WTC11 (cell line): ENCODE data around the gene TACC2. TPM values are rescaled to one million over a fixed set of nuclear protein-coding genes. Genes with fewer than 3 reads are reported as not detected.

Source experiments
- ATAC-seq: fragments of 200-7000 bp; cut with Tn5 transposase; 2 replicates; pipeline ENCODE4 v1.10.0; 2021; ENCODE audit warnings: mild to moderate bottlenecking, moderate library complexity
- CTCF ChIA-PET: fragments of 300-600 bp; sonication (Branson Sonifier 250); formaldehyde crosslinking; loops from one replicate; lab custom pipeline; 2021; ENCODE audit warnings: antibody characterized with exemption; lab: Charles Lee
- POLR2A ChIA-PET: fragments of 350-600 bp; sonication (Branson Sonifier 250); formaldehyde crosslinking; loops from one replicate; lab custom pipeline; 2021; ENCODE audit warnings: antibody characterized with exemption; lab: Charles Lee
- DNase-seq: peaks from one replicate; pipeline ENCODE4 v3.0.0; 2021; ENCODE audit warnings: low spot score
- H3K27ac Mint-ChIP-seq: 2 replicates; pipeline ENCODE4 v1.8.0; 2021; ENCODE audit warnings: mixed read lengths
- H3K27me3 Mint-ChIP-seq: 2 replicates; pipeline ENCODE4 v1.8.0; 2021; ENCODE audit warnings: low read depth, mild to moderate bottlenecking, moderate library complexity, mixed read lengths
- H3K36me3 Mint-ChIP-seq: 2 replicates; pipeline ENCODE4 v1.8.0; 2021; ENCODE audit warnings: mixed read lengths
- H3K4me1 Mint-ChIP-seq: 2 replicates; pipeline ENCODE4 v1.8.0; 2022; ENCODE audit warnings: mixed read lengths
- H3K4me3 Mint-ChIP-seq: 2 replicates; pipeline ENCODE4 v1.8.0; 2021; ENCODE audit warnings: mild to moderate bottlenecking, moderate library complexity, mixed read lengths
- H3K9me3 Mint-ChIP-seq: 2 replicates; pipeline ENCODE4 v1.8.0; 2021; ENCODE audit warnings: mixed read lengths
- ATF2 ChIP-seq: sonication (generic); formaldehyde crosslinking; IDR thresholded peaks from 2 replicates; pipeline ENCODE4 v1.8.1; 2022; ENCODE audit warnings: low read depth, missing genetic modification reagents, borderline replicate concordance
- ATF3 ChIP-seq: sonication (generic); formaldehyde crosslinking; conservative IDR thresholded peaks from 2 replicates; pipeline ENCODE4 v1.8.1; 2022; ENCODE audit warnings: mild to moderate bottlenecking, missing genetic modification reagents
- GRHL2 ChIP-seq: fragments of 250-450 bp; sonication (Bioruptor Pico); IDR thresholded peaks from 2 replicates; pipeline ENCODE4 v1.8.0; 2022; ENCODE audit warnings: mild to moderate bottlenecking, moderate library complexity; ENCODE audit not compliant: insufficient replicate concordance, severe bottlenecking
- JAZF1 ChIP-seq: fragments of 250-450 bp; sonication (Bioruptor Pico); IDR thresholded peaks from 2 replicates; pipeline ENCODE4 v1.9.0; 2021; ENCODE audit warnings: moderate library complexity, mild to moderate bottlenecking, inconsistent platforms
- MLX ChIP-seq: sonication (generic); formaldehyde crosslinking; IDR thresholded peaks from 2 replicates; pipeline ENCODE4 v1.8.1; 2023; ENCODE audit warnings: mild to moderate bottlenecking, missing genetic modification reagents, moderate library complexity
- NFE2L1 ChIP-seq: sonication (generic); formaldehyde crosslinking; IDR thresholded peaks from 2 replicates; pipeline ENCODE4 v1.8.1; 2023; ENCODE audit warnings: missing genetic modification reagents
- PRRX2 ChIP-seq: fragments of 250-450 bp; sonication (Bioruptor Pico); IDR thresholded peaks from 2 replicates; pipeline ENCODE4 v1.8.0; 2021; ENCODE audit warnings: mild to moderate bottlenecking
- STAT6 ChIP-seq: sonication (generic); formaldehyde crosslinking; conservative IDR thresholded peaks from 2 replicates; pipeline ENCODE4 v1.8.1; 2023; ENCODE audit warnings: mild to moderate bottlenecking, low read depth, missing genetic modification reagents, moderate library complexity
- TP53 ChIP-seq: sonication (generic); formaldehyde crosslinking; IDR thresholded peaks from 2 replicates; pipeline ENCODE4 v1.8.1; 2023; ENCODE audit warnings: mild to moderate bottlenecking, missing genetic modification reagents
- ZBTB43 ChIP-seq: sonication (generic); formaldehyde crosslinking; IDR thresholded peaks from 2 replicates; pipeline ENCODE4 v1.8.1; 2023; ENCODE audit warnings: mild to moderate bottlenecking, missing genetic modification reagents
- ZNF396 ChIP-seq: fragments of 250-450 bp; sonication (Bioruptor Pico); IDR thresholded peaks from 2 replicates; pipeline ENCODE4 v1.8.0; 2021; ENCODE audit warnings: mild to moderate bottlenecking, moderate library complexity, borderline replicate concordance
- ZNF416 ChIP-seq: fragments of 250-450 bp; sonication (Bioruptor Pico); IDR thresholded peaks from 2 replicates; pipeline ENCODE4 v1.9.0; 2021; ENCODE audit warnings: mild to moderate bottlenecking, inconsistent platforms
- ZNF425 ChIP-seq: fragments of 250-450 bp; sonication (Bioruptor Pico); conservative IDR thresholded peaks from 2 replicates; pipeline ENCODE4 v1.9.0; 2021; ENCODE audit warnings: mild to moderate bottlenecking
- ZNF532 ChIP-seq: fragments of 250-450 bp; sonication (Bioruptor Pico); IDR thresholded peaks from 2 replicates; pipeline ENCODE4 v1.9.0; 2021; ENCODE audit warnings: mild to moderate bottlenecking, borderline replicate concordance
- total RNA-seq: library from RNA; stranded (reverse); gene quantifications from 3 replicates; pipeline ENCODE4 v1.2.3, GENCODE V29; 2021

The TACC2 gene
- total RNA-seq, 1 experiment from 2014 or later = 28.9 TPM

GRCh38 chr10:122158362-122158761 is 169.4 kb downstream of the TACC2 start:
- no peak overlapping the region for H3K4me3 Mint-ChIP-seq
- no peak for ATAC-seq
- H3K36me3 Mint-ChIP-seq = no peaks in the 10 kb centered on the region
- no peak overlapping the region for H3K27ac Mint-ChIP-seq
- H3K9me3 Mint-ChIP-seq = no peaks in the 10 kb centered on the region
- TF ChIP-seq TP53 = no peak
- no peak for TF ChIP-seq ZNF416
- TF ChIP-seq JAZF1 (CRISPR knock-in tag) = no peak
- TF ChIP-seq ATF3 (CRISPR knock-in tag) = no peak
- no peak for TF ChIP-seq ZBTB43 (CRISPR knock-in tag)
- TF ChIP-seq ATF2 = no peak
- no peak for TF ChIP-seq NFE2L1 (CRISPR knock-in tag)
- no peak for TF ChIP-seq GRHL2 (CRISPR knock-in tag)
- no peak for TF ChIP-seq ZNF396 (CRISPR knock-in tag)
- TF ChIP-seq STAT6 (CRISPR knock-in tag) = no peak
- TF ChIP-seq PRRX2 (CRISPR knock-in tag) = no peak
- no peak for TF ChIP-seq MLX (CRISPR knock-in tag)
- TF ChIP-seq ZNF532 = no peak
- no peak for TF ChIP-seq ZNF425
- ChIA-PET CTCF (interaction anchor here (1.7 kb wide), 1 partner anchor 15 kb away, joined by 7 read pairs; no protein-coding TSS in a partner anchor), POLR2A (no interaction called here)
- H3K27me3 Mint-ChIP-seq = no peaks in the 10 kb centered on the region
- DNase-seq = no peak
- peaks cover 71% of the 10 kb centered on the region for H3K4me1 Mint-ChIP-seq
